K562 (cell line): ENCODE measurements around the gene WARS2. TPM values are rescaled to one million over a fixed set of nuclear protein-coding genes. Genes with fewer than 3 reads are reported as not detected.

Experiments
- ATAC-seq: fragments of 200-7000 bp; cut with Tn5 transposase; 3 replicates; pipeline ENCODE4 v1.9.1; 2020; ENCODE audit warnings: moderate library complexity
- BruUV-seq: library from RNA; stranded (reverse); fragments of 400-500 nt; replicated peaks from 2 replicates; lab custom pipeline; 2021; lab: Mats Ljungman, UMichigan
- CTCF ChIA-PET: fragments of 300-600 bp; formaldehyde crosslinking; extraction: SDS; loops from one replicate; lab custom pipeline; 2021; ENCODE audit warnings: low intra/inter-chr PET ratio; lab: Yijun Ruan, JAX
- POLR2A ChIA-PET: fragments of 300-600, 350-650 bp; sonication (Branson Sonifier 250); formaldehyde crosslinking; extraction: SDS; loops from one replicate; lab custom pipeline; 2021; ENCODE audit warnings: antibody characterized with exemption, inconsistent platforms; lab: Yijun Ruan, JAX
- DNase-seq, 4 experiments: peaks; one replicate each; pipeline versions ENCODE4 v3.0.0 to v3.0.0-alpha.2; 2011 to 2018; ENCODE audit warnings: low spot score in 3 of 4, mixed read lengths in 3 of 4; ENCODE audit errors: extremely low read depth in 1 of 4
- FAIRE-seq: peaks from 2 replicates; lab custom pipeline; 2011; peaks lifted over from hg19 to GRCh38; lab: Jason Lieb, UNC
- H2AFZ ChIP-seq: 2 replicates; pipeline ENCODE4 v1.6.0; 2011; ENCODE audit warnings: low read depth, low read length, control low read depth, inconsistent platforms
- H3K27ac ChIP-seq: fragments of 200-600 bp; 3 replicates; pipeline ENCODE4 v1.8.0; 2011; ENCODE audit warnings: low read depth, mild to moderate bottlenecking, control low read depth, inconsistent platforms, low read length, moderate library complexity, mixed read lengths; ENCODE audit errors: extremely low read depth
- H3K27me3 ChIP-seq, 2 experiments: fragments of 300-600 bp in 1 of 2; 2 replicates in 1 of 2; 3 replicates in 1 of 2; pipeline versions ENCODE4 v1.6.0 to v1.8.0; 2011; ENCODE audit warnings: inconsistent platforms in 2 of 2, low read length in 2 of 2, mild to moderate bottlenecking in 1 of 2, mixed read lengths in 1 of 2, moderate library complexity in 1 of 2; ENCODE audit not compliant: control insufficient read depth in 2 of 2, insufficient read depth in 2 of 2
- H3K36me3 ChIP-seq: fragments of 300-600 bp; 3 replicates; pipeline ENCODE4 v1.8.0; 2011; ENCODE audit warnings: mild to moderate bottlenecking, low read length, inconsistent platforms; ENCODE audit not compliant: control insufficient read depth, insufficient read depth
- H3K4me1 ChIP-seq, 2 experiments: fragments of 200-600 bp in 1 of 2; replicated peaks in 1 of 2; 2 replicates in 1 of 2; 3 replicates in 1 of 2; pipeline versions ENCODE4 v1.5.1 to v1.8.0; 2011; ENCODE audit warnings: inconsistent platforms in 2 of 2, low read length in 2 of 2, mild to moderate bottlenecking in 1 of 2, mixed read lengths in 1 of 2, moderate library complexity in 1 of 2; ENCODE audit not compliant: control insufficient read depth in 2 of 2, insufficient read depth in 2 of 2
- H3K4me2 ChIP-seq: 2 replicates; pipeline ENCODE4 v1.6.1; 2011; ENCODE audit warnings: low read length, control low read depth, inconsistent platforms, mixed read lengths; ENCODE audit not compliant: insufficient read depth
- H3K4me3 ChIP-seq: fragments of 200-600 bp; sonication (generic), shearing (Covaris generic); 2 replicates; pipeline ENCODE4 v1.5.1; 2016; ENCODE audit warnings: control low read depth, inconsistent platforms
- H3K79me2 ChIP-seq: fragments of 200-600 bp; 3 replicates; pipeline ENCODE4 v1.8.0; 2011; ENCODE audit warnings: low read length, inconsistent platforms; ENCODE audit not compliant: control insufficient read depth, insufficient read depth
- H3K9ac ChIP-seq, 2 experiments: 2 replicates each; pipeline versions ENCODE4 v1.6.0 to v1.6.1; 2011; ENCODE audit warnings: low read depth in 2 of 2, low read length in 2 of 2, control low read depth in 1 of 2, inconsistent platforms in 1 of 2, mild to moderate bottlenecking in 1 of 2, mixed read lengths in 1 of 2; ENCODE audit not compliant: insufficient read depth in 1 of 2
- H3K9me1 ChIP-seq: one replicate; pipeline ENCODE4 v1.6.0; 2011; ENCODE audit warnings: inconsistent platforms, mild to moderate bottlenecking, low read length, moderate library complexity; ENCODE audit not compliant: control insufficient read depth, insufficient read depth
- H3K9me3 ChIP-seq: replicated peaks from 2 replicates; pipeline ENCODE4 v1.5.1; 2011; ENCODE audit warnings: low read depth, low read length, inconsistent platforms; ENCODE audit not compliant: control insufficient read depth, insufficient read depth
- H4K20me1 ChIP-seq: replicated peaks from 2 replicates; pipeline ENCODE4 v1.6.1; 2011; ENCODE audit warnings: low read length, inconsistent platforms, mixed read lengths; ENCODE audit not compliant: control insufficient read depth, insufficient read depth
- EGR1 ChIP-seq: fragments of 450-650 bp; conservative IDR thresholded peaks from 2 replicates; pipeline ENCODE4 v1.6.1; 2017; ENCODE audit warnings: mild to moderate bottlenecking
- EHMT2 ChIP-seq: fragments of 450-650 bp; IDR thresholded peaks from 2 replicates; pipeline ENCODE4 v1.6.1; 2018; ENCODE audit warnings: antibody characterized with exemption
- ZNF175 ChIP-seq: fragments of 200-800 bp; sonication (Bioruptor generic); IDR thresholded peaks from 2 replicates; pipeline ENCODE4 v1.6.1; 2016; ENCODE audit warnings: low read depth, mild to moderate bottlenecking, missing genetic modification characterization, missing compliant biosample characterization
- WGBS: fragments of 100-300 bp; shearing (Covaris generic); methylation state at CpG from one replicate; pipeline ENCODE4 v1.1.6; 2016; ENCODE audit warnings: low coverage, mixed read lengths; ENCODE audit not compliant: insufficient coverage; ENCODE audit errors: missing lambda C conversion rate; 5-methylcytosine and 5-hydroxymethylcytosine counted together
- in situ Hi-C: fragments of 300-500 bp; cut with MboI; formaldehyde crosslinking; loops from 4 replicates; pipeline ENCODE4 v1.15.0; 2018; ENCODE audit warnings: inconsistent platforms, mixed read lengths
- intact Hi-C: fragments of 100-400 bp; cut with micrococcal nuclease; formaldehyde crosslinking; loops from 2 replicates; pipeline ENCODE4 v1.14.2; 2022
- polyA plus RNA-seq, 8 experiments: library from polyadenylated mRNA; depleted of rRNA in 4 of 8; stranded (reverse) in 5 of 8; unstranded in 3 of 8; fragments of >200 nt; fragmentation: Nextera tagmentation in 2 of 8; fragmentation: Illumina TruSeq in 1 of 8; extraction: Ambion mirVana in 2 of 8; extraction: Trizol in 1 of 8; gene quantifications; 2 replicates each; pipeline versions ENCODE4 v1.2.1 to v1.2.3, GENCODE V29; 2011 to 2014; ENCODE audit warnings: inconsistent platforms in 1 of 8, missing spikeins in 1 of 8
- total RNA-seq, 7 experiments: library from RNA; depleted of rRNA in 6 of 7; stranded (reverse); fragments of >200 nt in 6 of 7; fragmentation: Illumina TruSeq in 2 of 7; extraction: Trizol in 2 of 7; gene quantifications; 2 replicates each; pipeline versions ENCODE4 v1.2.1 to v1.2.3, GENCODE V29; 2011 to 2021; ENCODE audit warnings: low replicate concordance in 1 of 7

WARS2 gene
- total and polyA plus RNA-seq, 9 of the 15 experiments (the other 6 are each of a cell fraction or from before 2014, with no cell fraction given) = 5.7 to 18.0 (median 16.9) TPM

- no peak overlapping the region for H2AFZ ChIP-seq
- no peak overlapping the region for H3K4me2 ChIP-seq
- no peaks in the 10 kb centered on the region for H3K36me3 ChIP-seq
- peaks cover 13 to 57% of the 10 kb centered on the region in 2 experiments; a peak in 3 of 5 replicates for H3K27me3 ChIP-seq
- 26% methylated on average over 43 of the region's 44 CpGs for WGBS
- no peaks in the 10 kb centered on the region for H3K79me2 ChIP-seq
- no peaks in the 10 kb centered on the region for H4K20me1 ChIP-seq
- no peaks in the 10 kb centered on the region for H3K9me1 ChIP-seq
- in situ Hi-C loops (no loop called here), intact Hi-C loops (no loop called here)
- no TSS peak for BruUV-seq
- H3K4me1 ChIP-seq = peaks cover 0 to 11% of the 10 kb centered on the region in 2 experiments; a peak in 3 of 5 replicates
- POLR2A ChIA-PET = interaction anchor here (0.6 to 1.0 kb wide), 3 partner anchors 84 to 879 kb away, joined by 3 read pairs; no protein-coding TSS in a partner anchor
- DNase-seq (no peak), ATAC-seq (no peak), FAIRE-seq (no peak)
- CTCF ChIA-PET = no interaction called here
- no peaks in the 10 kb centered on the region for H3K9me3 ChIP-seq
- TF ChIP-seq EGR1 (peak; percentile 37; the same call in 1 of the 2 replicates), EHMT2 (no peak), ZNF175 (0 out of 2 replicates have a peak, but pooled peaks have one; percentile 22)
- H3K27ac ChIP-seq = no peak overlapping the region
- H3K9ac ChIP-seq = no peak overlapping the region
- no peak overlapping the region for H3K4me3 ChIP-seq
Measured at GRCh38 chr1:119000371-119001180, 139.9 kb downstream of the WARS2 start.
